Fibroblast of skin of abdomen (primary cell): ENCODE data around the gene HRH1.
"Not testable (repeated sequence)": the region's sequence is repeated elsewhere in the genome, so short reads cannot be mapped to it uniquely, and the experiment has no call there.

ENCODE experiments used
- DNase-seq: peaks from one replicate; pipeline ENCODE4 v3.0.0-alpha.2; 2013

HRH1 gene

DNA sequence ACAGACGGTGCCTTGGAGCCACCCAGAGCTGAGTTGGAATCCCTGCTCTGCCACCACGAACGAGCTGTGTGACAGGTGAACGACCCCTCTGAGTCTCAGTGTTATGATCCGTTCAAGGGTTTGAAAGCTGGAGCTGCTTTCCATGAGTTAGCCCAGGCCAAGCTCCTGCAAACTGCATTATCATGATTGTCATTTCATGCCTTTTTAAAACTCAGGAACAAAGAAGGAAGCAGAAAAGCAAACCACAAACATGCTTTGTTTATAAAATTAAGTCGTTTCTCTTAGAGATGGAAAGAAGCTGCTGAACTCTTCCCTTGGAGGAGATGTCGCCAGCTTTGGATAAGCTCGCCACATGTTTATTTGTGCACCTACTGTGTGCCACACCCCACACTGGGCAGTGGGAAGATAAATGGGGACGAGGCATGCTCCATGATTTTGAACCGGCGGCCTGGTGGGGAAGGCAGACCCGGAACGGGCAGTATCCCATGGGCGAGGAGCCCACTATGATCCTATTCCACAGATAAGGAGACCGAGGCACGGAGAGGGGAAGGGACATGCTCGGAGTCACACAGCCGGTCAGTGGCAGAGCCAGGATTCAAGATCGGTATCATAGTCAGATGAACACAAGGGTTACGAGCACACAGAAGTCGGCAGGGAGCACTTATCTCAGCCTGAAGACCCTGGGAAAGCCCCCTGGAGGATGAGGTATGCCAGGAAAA lies 15.9 kb downstream of the HRH1 start:
- DNase-seq, result no peak

- no peak for DNase-seq
Observed at GRCh38 chr3:11172096-11172690, 17.9 kb downstream of the HRH1 start.

DNA sequence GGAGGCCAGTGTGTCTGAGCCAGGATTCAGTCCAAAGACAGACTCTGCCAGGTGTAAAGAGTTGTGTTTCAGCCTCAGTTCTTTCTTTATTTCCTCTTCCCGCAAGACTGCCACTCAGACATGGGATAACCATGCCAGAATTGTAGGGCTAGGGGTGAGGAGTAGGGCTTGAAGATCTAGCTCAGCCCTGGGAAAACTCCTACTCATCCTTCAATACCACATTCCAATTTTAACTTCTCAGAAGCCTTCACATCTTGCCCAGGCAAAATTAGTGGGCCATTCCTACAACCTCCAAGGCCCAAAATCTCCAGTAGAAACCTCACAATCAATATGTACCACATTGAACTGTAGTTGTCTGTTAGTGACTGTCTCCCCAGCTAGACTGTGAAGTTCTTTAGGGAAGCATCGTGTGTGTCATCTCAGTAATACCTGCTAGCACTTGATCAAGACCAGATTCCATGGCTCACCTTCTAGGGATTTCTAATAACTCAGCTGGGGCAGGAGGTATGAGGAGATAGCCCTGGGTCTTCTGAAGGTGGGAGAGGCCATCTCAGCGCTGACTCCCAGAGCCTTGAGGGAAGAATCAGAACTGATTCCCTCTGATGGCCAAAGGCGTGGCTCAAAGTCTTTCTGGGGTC lies 19.7 kb downstream of the HRH1 start:
- DNase-seq, result no peak

- no peak for DNase-seq
Observed at GRCh38 chr3:11178421-11178820, 24.1 kb downstream of the HRH1 start.

GRCh38 chr3:11184328-11184969 lies 30.2 kb downstream of the HRH1 start:
- DNase-seq, result not testable (repeated sequence)

- no peak for DNase-seq
Observed at GRCh38 chr3:11185144-11185543, 30.9 kb downstream of the HRH1 start.

GRCh38 chr3:11185564-11186317 lies 31.4 kb downstream of the HRH1 start:
- DNase-seq, result peak; percentile 92

DNA sequence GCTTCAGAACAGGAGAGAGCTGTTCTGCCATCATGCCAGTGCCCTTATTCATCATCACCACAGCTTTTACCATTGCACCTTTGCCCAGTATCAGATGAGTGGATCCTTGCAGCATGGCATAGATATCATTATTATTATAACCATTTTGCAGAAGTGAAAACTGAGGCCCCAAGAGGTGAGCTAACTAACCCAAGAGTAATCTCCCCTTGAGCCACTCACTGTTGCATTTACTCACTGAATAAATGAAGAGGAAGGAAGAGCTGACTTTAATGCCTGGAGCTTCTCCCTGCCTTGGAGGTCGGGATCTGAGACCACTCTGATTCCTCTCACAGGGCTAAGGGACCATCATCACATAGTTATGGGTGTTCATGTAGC lies 32.0 kb downstream of the HRH1 start:
- DNase-seq, result no peak

- DNase-seq, result peak; percentile 85
Observed at GRCh38 chr3:11186771-11187191, 32.5 kb downstream of the HRH1 start.

DNA sequence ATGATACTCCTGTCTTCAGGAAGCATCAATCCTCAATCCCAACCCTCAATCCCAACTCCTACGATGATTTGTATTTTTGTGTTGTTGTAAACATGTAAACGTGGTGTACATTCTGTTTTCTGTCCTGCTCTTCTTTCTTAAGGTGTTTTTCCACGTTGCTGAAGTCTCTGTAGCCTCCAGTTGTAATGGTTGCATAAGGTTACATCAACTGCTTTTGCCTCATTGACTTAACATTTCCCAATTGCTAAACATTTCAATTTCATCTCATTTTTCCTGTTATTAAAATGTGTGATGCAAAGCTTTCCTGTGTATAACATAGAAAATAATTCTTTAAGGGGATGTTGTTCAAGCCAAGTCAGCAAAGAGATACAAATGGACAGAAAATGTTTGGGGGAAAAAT lies 33.4 kb downstream of the HRH1 start:
- no peak for DNase-seq

DNA sequence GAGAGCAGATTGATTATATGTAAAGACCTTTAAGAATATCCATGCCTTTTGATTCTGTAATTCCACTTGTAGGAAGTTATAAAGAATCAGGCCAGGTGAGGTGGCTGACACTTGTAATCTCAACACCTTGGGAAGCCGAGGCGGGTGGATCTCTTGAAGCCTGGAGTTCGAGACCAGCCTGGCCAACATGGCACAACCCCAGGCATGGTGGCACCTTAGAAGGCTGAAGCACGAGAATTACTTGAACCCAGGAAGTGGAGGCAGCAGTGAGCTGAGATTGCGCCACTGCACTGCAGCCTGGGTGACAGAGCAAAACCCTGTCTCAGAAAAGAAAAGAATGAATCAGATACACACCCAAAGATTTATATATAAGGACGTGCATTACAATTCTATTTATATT lies 33.9 kb downstream of the HRH1 start:
- DNase-seq, result no peak

GRCh38 chr3:11195201-11195600 lies 40.9 kb downstream of the HRH1 start:
- DNase-seq, result no peak

- DNase-seq, result peak; percentile 83
Observed at GRCh38 chr3:11195721-11196332, 41.5 kb downstream of the HRH1 start.

- DNase-seq, result no peak
Observed at GRCh38 chr3:11197484-11197883, 43.2 kb downstream of the HRH1 start.

DNA sequence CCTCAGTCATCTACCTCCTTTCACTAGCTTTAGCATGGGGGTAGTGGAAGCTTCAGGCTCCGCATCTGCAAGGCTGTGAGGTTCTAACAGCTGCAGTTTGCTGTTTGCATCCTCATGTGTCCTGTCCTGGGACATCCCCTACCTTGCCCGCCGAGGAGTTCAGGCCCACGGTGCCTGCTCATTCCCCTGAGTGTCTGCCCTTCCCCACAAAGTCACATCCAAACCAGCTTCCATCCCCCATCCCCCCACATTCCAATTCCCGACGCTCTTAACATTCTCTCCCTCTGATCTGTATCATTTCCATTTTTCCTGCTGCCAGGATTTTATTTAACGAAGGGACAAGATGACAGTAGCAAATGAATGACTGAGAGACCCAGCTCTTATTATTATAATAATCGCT lies 43.8 kb downstream of the HRH1 start:
- DNase-seq, result no peak

- DNase-seq, result no peak
Observed at GRCh38 chr3:11198495-11198894, 44.2 kb downstream of the HRH1 start.

DNA sequence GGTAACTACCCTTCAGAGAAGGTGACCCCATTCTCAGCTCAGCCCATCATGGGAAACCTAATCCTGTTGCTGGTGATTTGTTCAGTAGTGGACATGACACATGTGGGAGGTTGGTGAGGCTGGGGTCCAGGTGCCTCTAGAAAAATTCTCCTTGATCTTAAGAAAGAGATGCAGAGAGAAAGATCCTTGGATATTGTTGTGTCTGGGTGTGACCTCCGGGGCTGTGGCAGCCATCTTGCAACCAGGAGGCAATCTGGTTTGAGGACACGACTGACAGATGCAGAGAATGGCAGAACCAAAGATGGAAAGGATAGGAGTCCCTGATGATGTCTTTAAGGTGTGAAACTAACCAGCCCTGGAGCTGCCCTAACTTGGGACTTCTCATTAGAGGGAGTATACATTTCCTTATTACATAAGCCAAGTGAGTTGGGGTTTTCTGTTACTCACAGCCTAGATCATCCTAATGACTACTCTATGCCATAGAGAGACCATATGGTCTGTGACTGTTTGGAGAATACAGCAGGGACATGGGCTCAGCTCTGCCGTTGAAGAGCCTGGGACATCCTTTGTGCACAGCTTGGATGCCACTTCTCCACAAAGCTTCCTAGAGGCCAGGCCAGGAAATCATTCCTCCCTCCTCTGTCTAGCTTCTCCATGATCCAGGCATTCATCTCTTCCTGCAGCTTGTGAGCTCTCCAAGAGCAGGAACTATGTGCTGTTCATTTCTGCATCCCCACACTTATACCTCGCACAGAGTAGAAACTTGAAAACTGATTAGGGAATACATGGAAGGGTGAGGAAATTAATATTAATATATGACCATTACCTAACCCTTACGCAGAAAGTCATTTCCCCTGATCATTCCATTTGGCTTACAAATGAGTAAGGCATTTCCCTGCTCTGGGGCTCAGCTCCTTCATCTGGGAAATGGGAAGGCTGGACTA lies 45.9 kb downstream of the HRH1 start:
- peak; percentile 34 for DNase-seq

DNA sequence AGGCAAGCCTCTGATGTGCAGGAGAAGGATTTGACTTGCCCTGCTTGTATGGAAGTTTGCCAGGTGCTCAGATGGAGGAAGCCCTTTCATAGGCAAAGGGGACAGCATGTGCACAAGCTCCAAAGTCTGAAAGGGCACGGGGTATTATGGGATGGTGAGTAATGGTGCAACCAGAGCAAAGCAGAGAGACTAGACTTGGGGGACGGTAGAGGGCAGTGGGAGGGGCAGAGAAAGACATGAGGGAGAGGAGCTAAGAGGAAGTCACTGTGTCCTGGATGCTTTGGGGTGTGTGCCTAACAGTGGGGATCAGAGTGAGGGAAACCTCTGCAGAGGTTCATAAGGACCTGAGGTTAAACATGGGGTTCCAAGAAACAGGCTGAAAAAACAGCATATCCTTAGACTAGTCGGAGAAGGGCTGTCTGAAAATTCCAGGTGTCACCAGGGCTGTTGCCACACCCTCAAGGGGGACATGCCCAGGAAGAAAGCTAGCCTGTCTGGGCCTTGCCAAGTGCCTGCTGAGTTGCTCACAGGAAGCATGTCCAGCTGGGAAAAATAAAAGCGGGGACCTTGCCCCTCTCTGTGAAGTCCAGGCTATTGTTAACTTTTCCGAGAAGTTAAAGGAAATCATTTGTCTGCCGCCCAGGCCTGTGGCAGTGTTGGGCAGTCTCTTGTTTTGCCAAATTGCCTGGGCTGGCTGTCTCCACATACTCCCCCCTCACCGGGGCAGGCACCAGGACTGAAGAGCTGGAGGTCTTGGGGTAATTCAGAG lies 47.1 kb downstream of the HRH1 start:
- no peak for DNase-seq

- DNase-seq, result no peak
Observed at GRCh38 chr3:11203961-11204360, 49.7 kb downstream of the HRH1 start.

DNA sequence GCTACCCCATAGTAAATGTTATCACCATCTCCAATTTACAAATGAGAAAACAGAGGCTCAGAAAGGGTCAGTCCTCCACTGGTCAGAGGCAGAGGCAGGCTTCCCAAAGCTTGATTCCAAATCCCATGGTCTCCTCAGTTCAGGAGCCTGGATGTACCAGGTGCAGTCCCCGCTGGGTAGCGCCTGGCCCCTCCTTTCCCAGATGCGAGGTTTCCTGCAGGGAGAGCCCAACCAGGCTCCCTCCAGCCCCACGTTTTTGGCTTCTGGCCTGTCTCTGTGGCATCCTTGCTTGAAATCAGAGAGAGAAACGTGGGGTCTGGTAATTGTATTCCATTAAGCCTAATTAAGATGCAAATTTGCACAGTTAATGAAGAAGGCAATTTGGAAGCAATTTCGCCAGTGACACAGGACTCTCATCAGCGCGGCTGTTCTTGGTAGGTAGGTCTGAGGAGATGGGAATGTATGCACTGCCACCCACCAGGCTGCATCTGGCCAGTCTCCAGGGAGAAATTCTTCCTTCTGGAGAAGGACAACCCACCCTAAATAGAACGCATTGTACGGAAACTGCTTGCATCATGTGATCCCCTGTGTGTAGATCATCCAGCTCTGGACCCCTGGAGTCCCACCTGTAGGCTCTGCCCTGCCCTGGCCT lies 50.5 kb downstream of the HRH1 start:
- peak; percentile 66 for DNase-seq
